GM06990 (cell line): ENCODE measurements around the gene TBC1D17.

Experiments
- DNase-seq: peaks from one replicate; pipeline ENCODE4 v3.0.0-alpha.2; 2011; ENCODE audit not compliant: insufficient read length; ENCODE audit errors: extremely low read depth
- H3K27me3 ChIP-seq: replicated peaks from 2 replicates; pipeline ENCODE4 v1.6.0; 2011; ENCODE audit warnings: low read length; ENCODE audit not compliant: control insufficient read depth, insufficient read depth
- H3K36me3 ChIP-seq: 2 replicates; pipeline ENCODE4 v1.5.1; 2011; ENCODE audit warnings: low read length; ENCODE audit not compliant: control insufficient read depth, insufficient read depth
- H3K4me3 ChIP-seq: replicated peaks from 2 replicates; pipeline ENCODE4 v1.5.1; 2011; ENCODE audit warnings: low read depth, mild to moderate bottlenecking, control low read depth, low read length
- CTCF ChIP-seq: IDR thresholded peaks from 2 replicates; pipeline ENCODE4 v1.5.1; 2011; ENCODE audit warnings: low read length, control low read depth, mild to moderate bottlenecking, inconsistent platforms; ENCODE audit not compliant: insufficient read depth, poor library complexity, severe bottlenecking

TBC1D17 gene

GRCh38 chr19:49896863-49897621, 19.5 kb downstream of the TBC1D17 start, which contains the start of gene IL4I1:
Gene IL4I1 (minus strand): TSS chr19:49896887. CDS start chr19:49896160, 727 bp downstream.
- no peak for TF ChIP-seq CTCF
- no peaks in the 10 kb centered on the region for H3K27me3 ChIP-seq
- peaks cover 9% of the 10 kb centered on the region for H3K36me3 ChIP-seq
- H3K4me3 ChIP-seq: peak within 1 kb of the TSS; percentile 80
- peak; percentile 86 for DNase-seq

GRCh38 chr19:49904136-49904535, 26.6 kb downstream of the TBC1D17 start:
- peaks cover 7% of the 10 kb centered on the region for H3K36me3 ChIP-seq
- no peaks in the 10 kb centered on the region for H3K27me3 ChIP-seq
- TF ChIP-seq CTCF: no peak
- no peak overlapping the region; the same call in 1 of the 2 replicates for H3K4me3 ChIP-seq
- no peak for DNase-seq

DNA sequence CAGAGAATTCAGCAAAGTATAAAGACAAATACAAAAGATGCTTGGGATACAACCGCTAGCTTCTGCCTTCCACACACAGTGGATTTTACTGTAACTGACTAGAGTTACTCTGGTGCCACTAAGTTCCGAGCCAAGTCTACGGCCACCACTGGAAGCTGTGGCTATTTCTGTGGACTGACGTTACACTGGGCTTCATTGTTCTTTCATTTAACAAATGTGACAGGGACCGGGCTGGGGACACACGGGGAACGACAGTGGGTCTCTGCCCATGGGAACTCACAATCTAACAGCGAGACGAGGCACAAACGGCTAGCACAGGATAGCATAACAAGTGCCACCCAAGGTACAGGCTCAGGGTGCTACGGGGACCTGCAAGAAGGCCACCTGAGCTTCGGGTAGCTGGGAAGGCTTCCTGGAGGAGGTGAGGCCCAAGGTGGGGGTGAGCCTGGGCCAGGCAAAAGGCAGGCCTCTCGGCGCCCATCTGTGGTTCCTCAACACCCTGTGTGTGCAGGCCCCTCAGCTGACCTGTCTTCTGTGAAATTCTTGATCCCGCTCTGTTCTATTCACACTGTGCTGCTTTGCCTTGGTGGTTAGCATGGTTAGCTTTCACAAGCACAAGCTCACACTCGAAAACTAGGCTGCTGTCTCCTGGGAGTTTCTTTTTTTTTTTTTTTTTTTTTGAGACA, 29.5 kb downstream of the TBC1D17 start:
- peaks cover 18% of the 10 kb centered on the region for H3K36me3 ChIP-seq
- H3K27me3 ChIP-seq: no peaks in the 10 kb centered on the region
- H3K4me3 ChIP-seq: no peak overlapping the region
- TF ChIP-seq CTCF: no peak
- no peak for DNase-seq

GRCh38 chr19:49907745-49908446, 30.4 kb downstream of the TBC1D17 start:
- H3K27me3 ChIP-seq: no peaks in the 10 kb centered on the region
- H3K36me3 ChIP-seq: peaks cover 20% of the 10 kb centered on the region
- peak; percentile 78 for DNase-seq
- no peak for TF ChIP-seq CTCF
- no peak overlapping the region for H3K4me3 ChIP-seq

- peaks cover 24% of the 10 kb centered on the region for H3K36me3 ChIP-seq
Measured at GRCh38 chr19:49908480-49909420, 31.2 kb downstream of the TBC1D17 start.

More at GRCh38 chr19:49908480-49909420, 31.2 kb downstream of the TBC1D17 start:
- no peaks in the 10 kb centered on the region for H3K27me3 ChIP-seq
- DNase-seq: no peak
- TF ChIP-seq CTCF: no peak
- no peak overlapping the region for H3K4me3 ChIP-seq
